GM20431 (cell line): ENCODE data around the gene ITPK1.

Source experiments
- in situ Hi-C: fragments of 300-500 bp; cut with MseI, MboI; formaldehyde crosslinking; loops from one replicate; pipeline ENCODE4 v1.15.0; 2020; ENCODE audit warnings: low sequenced_read_pairs; ENCODE audit not compliant: unreplicated experiment

The ITPK1 gene

DNA sequence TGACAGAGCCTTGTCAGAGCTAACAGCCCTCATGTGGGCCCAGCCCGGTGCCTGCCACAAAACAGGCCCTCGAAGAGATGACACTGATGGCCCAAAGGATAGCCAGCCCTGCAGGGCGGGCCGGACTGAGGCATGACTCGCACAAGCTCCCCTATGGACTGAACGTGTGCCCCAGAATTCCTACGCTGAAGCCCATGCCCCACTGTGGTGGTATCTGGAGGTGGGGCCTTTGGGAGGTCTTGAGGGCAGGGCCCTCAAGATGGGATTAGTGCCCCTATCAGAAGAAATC, 154.2 kb downstream of the ITPK1 start:
- in situ Hi-C loops = no loop called here

DNA sequence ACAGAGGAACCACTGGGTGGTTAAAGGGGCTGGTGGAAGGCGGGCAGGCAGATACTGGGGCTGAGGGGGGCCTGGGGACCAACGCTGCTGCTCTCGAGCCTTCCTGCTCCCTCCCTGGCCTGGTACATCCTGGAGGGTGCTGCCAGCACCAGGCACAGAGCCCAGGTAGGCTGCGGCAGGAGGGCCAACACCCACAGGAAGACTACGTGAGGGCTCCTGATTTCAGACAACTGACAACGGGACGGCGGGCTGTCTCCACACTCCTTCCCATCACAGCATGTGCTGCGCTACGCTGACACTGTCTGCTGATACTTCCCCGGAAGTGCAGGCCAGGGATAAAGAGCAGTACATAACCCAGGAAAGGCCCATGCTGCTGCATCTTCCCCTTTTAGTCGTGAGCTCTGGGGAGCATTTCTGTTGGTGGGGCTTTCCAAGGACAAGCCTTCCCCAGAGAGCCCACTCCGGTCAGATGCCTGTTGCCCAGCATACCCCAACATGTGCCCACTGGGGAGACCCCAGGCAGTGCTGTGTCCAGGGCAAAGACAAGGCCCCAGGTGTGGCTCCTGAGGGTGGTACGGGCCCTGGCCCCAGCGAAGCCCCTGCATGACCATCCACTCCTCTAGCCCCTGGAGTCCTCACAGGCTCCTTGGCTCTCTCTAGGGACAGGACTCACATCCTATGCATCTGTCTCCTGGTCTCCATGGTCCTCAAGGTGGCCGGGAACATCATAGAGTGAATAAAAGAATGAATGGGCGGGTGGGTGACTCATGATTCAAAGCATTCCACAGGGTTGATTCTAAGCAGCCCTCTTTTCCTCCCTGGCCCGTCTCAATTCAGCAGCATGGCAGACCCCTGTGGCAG, 154.8 kb downstream of the ITPK1 start:
- in situ Hi-C loops = no loop called here

DNA sequence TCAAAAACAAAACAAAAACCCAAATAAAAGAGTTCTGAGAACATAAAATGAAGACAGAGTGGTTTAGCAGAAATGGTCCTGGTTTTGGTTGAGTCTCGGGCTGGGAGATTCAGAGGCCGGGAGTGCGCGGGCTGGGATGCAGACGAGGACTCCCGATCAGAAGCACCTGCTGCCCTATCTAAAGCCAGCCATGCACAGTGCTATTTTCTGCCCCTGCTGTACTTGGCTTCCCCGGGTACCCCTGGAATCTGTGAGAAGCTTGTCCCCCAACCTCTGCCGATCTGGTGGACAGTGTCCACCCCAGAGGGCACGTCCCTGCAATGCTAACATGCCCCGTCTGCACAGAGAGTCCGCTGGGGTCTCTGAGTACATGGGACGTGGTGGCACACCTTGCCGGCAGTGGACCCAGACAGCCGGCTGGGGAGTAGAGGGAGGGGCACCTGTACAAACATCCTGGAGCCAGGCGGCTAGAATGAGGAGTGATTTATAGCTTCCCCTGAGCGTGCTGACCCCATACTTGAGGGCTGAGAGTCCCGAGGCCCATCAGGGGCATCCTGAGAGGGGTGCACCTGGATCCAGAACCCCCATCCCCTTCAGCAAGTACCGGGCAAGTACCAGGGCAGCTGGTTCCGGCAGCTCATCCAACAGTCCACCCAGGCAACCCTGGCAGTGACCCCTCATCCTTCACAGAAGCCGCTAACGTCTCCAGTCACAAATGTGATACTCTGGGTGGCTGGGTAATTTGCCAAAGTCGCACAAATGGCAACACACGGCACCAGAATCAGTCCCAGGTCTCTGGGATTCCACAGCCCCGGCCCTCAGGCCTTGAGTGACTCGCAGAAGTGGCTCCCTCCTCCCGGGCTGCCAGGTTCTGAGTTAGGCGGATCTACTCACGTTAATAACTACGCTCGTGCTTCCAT, 155.7 kb downstream of the ITPK1 start:
- in situ Hi-C loops = no loop called here

DNA sequence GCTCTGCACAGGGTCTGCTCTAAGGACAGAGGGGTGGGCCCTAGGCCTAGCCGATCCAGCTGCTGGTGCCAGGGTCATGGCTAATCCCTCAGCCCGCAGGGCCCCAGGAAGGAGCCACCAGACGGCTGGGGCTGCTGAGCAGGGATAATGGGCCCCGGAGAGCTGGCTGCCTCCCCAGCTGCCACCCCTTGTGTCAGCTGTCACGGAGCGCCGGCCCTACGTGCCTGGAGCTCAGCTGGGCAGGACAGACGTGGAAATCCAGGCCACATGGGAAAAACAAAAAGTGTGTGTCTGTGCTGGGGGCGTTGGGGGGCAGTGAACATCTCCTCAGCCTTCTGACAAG, 156.6 kb downstream of the ITPK1 start:
- in situ Hi-C loops = no loop called here

DNA sequence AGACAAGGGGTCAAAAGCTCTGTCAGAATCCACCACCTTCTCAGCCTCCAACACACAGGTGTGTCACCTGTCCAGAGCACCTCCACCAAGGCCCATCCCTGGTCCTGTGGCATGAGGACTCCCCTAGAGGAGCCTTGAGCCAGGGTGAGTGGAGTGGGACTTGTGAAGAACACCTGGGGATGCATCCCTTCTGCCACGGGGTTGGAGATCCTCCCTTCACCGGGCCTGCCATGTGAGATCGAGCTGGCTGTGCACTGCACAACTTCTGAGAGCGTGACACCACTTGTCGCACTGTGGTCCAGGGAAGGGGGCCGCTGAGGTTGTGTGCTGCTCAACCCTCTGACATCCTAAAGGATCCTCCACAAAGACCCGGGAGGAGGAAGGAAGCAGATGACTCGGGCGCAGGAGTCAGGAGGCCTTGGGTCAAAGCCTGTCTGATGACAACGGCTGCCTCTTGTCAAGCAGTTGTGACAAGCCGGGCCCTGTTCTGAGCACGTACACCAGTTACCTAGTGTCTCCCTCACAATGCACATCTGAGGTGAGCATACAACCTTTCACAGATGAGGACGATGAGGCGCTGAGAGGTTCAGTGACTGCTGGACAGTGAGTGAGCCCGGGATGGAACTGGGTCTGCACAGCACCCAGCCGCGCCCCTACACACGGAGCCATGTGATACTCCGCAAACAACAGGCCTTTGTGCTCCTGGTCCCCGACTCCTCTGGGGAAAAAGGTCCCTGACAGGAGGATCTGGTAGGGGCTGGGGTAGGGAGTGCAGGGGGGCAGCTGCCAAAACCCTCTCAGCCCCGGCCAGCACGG, 157.1 kb downstream of the ITPK1 start:
- in situ Hi-C loops = no loop called here

DNA sequence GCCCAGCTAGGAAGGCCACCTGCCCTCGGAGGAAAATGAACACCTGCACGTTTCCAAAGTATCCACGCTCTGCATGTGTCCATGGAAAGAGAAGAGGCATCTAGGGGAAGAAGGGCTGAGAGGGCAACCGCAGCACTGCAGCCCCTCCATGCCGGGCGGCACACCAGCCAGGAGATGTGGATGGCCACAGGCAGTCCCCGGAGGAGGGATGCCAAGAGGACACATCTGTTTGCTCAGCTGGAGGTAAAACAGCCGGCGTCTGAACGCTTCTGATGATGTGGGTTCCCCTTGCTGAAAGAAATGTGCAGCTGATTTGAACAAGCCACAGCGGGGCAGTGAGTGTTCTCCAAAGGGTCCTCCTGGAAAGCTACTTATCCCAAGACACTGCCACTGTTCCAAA, 158.8 kb downstream of the ITPK1 start:
- in situ Hi-C loops = no loop called here

DNA sequence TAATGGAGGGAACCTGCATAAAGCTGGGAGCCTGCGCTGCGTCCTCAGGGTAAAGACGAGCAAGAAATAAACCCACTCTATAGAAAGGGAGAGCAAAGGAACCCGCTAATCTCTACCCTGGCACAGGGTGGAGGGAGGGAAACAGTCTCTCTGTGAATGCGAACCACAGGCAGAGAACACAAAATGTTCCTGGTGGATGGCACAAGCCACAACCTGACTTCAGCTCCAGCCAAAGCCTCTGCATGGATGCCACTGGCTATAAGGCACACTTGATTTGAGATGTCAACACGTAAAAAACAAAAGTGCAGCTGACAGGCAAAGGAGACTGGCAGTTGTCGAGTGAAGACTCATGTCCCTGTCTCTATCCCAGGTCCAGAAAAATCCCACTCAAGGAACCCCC, 160.3 kb downstream of the ITPK1 start:
- in situ Hi-C loops = no loop called here

DNA sequence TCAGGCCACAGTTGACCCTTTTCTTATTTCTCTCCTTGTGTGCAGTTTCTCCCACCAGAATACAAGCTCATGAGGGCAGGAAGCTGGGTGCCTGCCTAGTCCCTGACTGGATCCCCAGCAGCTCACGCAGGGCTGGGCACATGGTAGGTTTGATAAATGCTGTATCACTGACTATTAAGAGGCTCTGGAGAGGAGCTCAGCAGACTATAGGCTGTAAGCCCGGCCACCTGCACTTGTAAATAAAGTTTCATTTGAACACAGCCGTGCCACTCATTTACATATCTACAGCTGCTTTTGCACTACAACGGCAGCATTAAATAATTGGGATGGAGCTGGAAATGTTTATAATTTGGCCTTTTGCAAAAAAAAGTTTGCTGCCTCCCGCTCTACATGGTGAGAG, 160.8 kb downstream of the ITPK1 start:
- in situ Hi-C loops = no loop called here

DNA sequence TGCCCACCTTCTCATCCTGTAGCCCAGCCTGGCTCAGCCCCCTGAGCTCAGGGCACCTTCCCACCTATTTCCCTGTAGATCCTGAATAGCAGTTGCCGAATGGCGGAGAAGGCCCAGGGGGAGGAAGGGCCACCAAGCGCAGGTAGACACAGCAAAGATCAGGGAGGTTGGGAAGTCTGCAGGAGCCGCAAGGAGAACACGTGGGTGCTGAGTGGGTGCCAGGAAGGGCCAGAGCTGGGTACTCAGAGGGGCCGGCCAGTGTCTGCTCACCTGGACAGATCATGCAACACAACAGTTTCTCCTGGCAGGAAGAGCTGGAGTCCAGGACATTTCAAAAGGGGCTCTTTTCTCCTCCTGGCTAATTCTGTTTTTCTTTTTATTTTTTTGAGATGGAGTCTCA, 162.2 kb downstream of the ITPK1 start:
- in situ Hi-C loops = no loop called here

DNA sequence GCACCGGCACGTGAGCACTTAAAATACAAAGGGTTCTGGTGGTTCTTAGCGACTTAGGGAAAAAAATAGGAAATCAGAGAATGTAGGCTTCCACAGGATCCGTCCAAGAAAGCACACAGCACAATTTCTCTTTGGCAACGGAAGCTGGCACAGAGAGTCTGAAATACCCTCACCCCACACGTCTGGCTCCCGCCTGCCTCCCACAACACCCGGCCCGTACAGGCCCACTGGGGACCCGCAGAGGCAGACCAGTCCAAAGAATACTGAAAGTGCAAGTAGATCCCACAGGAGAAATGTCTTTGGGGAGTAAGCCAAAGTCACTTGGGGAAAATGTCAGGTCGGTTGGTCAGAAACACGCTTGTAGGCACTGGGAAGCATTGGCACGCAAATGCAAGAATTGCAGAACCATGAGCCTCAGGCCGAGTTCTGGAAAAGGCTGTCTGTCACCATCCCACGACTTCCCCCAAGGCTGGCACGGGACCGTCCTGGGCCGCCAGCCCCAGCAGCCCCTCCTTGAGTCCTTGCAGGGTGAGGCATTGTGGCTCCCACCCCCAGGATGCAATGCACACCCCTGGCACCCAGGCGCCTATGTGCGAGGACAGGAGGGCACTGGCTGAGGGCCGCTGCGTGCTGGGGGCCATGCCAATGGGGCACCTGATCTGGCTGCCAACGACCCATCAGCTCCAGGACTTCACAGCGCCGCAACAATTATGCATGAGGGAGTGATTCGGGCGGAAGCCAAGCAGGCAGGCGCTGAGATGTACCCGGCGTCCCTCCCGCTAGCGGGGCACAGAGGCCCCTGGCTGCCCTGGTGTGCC, 163.0 kb downstream of the ITPK1 start:
- in situ Hi-C loops = no loop called here

DNA sequence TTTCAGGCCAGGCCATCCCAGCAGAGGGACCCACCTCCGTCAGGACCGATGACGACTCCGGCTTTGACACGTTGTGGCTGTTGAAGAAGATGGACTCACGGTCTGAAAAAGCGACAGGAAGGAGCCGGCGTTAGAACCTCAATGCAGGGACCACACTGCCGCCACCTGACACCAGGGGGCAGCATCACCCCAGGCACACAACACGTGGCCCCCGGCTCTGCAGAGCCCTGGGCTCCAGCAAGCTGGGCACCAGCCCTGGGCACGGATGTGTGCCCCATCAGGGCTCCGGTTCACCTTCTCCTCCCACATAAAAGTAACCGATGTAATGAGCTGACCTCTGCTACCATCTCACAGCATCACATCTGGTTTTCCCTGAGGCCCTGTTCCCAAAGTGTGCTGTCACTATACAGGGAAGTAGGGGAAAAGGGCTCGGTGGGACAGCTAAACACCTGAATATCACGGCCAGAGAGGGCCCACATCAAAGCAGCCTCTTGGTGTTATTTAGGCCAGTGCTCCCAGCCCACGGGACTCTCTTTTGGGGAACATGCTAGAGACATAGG, 163.7 kb downstream of the ITPK1 start:
- in situ Hi-C loops = no loop called here

DNA sequence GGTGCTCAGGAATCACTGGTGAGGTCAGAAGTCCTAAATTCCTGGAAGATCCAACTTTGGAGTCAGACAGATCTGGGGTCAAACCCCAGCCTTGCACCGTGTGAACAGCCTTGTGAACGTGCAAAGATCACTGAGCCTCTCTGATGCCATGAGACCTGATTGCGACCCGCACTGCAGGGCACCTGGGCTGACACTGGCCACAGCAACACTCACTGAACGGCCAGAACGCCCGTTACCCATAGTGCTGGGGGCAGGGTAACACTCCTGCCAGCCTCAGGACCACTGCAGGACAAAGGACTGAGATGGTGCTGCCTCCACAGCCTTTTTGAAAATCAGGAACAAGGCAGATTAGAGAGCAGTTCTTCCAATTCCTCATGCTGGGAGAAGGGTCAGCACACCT, 164.5 kb downstream of the ITPK1 start:
- in situ Hi-C loops = no loop called here

DNA sequence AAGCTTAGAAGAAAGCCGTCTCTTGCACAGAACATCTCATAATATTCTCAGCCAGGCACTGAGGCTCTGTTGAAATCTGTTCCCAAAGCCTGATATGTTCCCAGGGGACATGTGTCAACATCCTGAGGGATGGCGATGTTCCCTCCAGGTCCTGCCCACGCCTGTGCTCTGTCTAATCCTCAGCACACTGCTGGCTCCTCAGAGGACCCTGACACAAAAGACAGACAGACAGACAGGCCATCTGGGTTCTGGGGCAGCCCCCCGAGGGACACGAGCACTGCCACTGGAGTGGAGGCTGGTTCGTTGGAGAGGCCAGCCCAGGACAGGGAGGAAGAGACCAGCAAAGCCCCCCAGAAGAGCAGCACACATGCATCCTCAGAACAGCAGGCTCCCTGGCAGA, 165.0 kb downstream of the ITPK1 start:
- in situ Hi-C loops = no loop called here

DNA sequence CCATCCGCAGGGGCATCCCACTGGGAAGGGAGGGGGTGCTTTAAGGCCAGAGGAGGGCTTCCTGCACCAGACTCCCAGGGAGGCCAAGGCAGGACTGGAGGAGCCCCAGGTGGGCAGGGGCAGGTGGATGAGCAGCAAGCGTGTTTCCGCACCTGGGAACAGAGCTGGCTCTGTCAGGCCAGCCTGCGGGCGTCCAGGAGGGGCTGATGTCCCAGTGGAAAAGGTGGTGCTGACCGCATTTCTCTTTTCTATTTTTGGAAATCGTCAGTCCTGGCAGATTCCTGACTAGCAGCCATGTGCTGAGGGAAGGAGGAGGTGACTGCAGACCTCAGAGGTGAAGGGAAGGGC, 165.6 kb downstream of the ITPK1 start:
- in situ Hi-C loops = no loop called here

DNA sequence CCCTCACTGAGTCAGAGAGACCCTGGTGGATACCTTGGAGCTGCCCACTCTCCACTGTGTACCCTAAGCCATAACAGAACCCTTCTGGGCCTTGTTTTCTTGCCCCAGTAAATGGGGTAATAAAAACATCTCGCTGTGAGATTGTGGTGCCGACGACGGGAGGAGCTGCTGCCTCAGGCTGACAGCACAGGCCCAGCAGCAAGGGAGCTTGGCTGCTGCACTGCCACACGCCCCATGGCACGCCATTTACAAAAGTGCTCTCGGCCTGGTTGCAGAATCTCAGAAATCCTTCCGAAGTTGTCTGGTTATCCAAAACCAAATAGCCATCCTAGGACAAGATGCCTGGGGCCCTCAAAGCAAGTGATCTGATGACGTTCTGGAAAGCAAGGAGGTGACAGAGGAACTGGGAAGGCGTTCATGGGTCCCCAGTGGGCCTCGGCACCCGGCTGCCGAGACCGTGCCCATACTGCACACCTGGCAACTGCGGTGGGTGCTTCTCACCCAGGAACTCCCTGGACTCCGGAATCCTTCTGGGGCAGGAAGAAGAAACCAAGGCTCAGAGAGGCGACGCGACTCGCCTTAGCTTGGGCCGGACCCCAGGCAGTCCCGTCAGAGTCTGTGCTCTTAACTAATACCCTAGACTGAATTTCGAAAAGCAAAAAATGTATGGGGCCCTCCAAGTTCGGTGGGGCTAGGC, 166.1 kb downstream of the ITPK1 start:
- in situ Hi-C loops = loop anchor here (5.0 kb wide), 1 partner anchor 188 kb away; no protein-coding TSS in a partner anchor

DNA sequence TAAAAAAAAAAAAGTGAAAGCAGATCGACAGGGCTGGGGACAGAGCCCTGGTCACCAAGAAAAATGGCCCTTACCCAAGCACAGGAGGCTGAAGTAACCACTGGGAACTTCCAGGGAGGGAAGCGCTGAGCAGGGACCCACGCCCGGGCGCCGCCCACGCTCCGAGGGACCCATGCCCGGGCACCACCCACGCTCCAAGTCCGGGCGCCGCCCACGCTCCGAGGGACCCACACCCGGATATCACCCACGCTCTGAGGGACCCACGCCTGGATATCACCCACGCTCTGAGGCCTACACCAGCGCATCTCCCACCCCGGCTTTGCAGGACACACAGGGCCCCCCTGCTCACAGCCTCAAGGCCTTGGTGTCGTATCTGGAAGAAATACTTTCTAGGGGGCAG, 167.1 kb downstream of the ITPK1 start:
- in situ Hi-C loops = loop anchor here (5.0 kb wide), 1 partner anchor 189 kb away; no protein-coding TSS in a partner anchor

DNA sequence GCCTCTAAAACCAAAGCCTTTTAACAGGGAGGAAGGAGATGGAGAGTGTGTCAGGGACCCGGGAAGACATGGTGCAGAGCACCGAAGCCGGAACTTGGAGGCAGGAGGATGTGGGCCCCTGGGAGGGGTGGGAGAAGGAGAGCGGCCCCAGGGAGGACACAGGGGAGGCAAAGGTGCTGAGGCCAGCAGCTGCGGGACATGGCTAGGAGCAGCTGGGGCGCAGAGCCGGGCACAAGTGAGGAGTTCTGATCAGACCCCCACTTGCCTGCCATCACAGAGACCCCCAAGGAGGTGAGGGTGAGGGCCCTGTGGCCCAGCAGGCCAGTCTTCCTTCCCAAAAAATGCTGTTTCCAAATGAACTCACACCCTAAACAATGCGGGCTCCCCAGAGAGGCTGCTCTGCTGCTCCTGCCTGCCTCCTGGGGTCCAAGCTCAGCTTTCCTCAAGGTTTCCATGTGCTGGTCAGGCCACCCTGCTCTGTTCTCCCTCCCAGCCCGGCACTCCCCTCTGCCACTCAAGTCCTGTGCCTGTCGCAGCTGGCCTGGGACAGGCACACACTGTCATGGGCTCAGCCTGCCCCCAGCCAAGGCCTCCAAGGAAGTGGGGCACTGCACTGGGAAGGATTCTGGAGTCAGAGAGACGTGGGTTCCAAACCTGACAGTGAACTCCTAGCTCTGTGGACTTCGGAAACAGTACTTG, 168.7 kb downstream of the ITPK1 start:
- in situ Hi-C loops = loop anchor here (5.0 kb wide), 1 partner anchor 190 kb away; no protein-coding TSS in a partner anchor
